Activated CD4-positive, alpha-beta memory T cell treated with anti-CD3 and anti-CD28 coated beads for 36 hours (primary cell): ENCODE data around the gene ADARB2. TPM values are rescaled to one million over a fixed set of nuclear protein-coding genes. Genes with fewer than 3 reads are reported as not detected.

Experiments used
- CTCF ChIA-PET: fragments of 350-600 bp; sonication (Branson Sonifier 250); formaldehyde crosslinking; loops from one replicate; lab custom pipeline; 2021; ENCODE audit warnings: antibody characterized with exemption, inconsistent platforms; lab: Charles Lee
- POLR2A ChIA-PET: fragments of 350-600 bp; sonication (Branson Sonifier 250); formaldehyde crosslinking; loops from one replicate; lab custom pipeline; 2021; ENCODE audit warnings: antibody characterized with exemption; lab: Charles Lee
- DNase-seq: peaks from one replicate; pipeline ENCODE4 v3.0.0-alpha.2; 2020
- H3K27ac Mint-ChIP-seq: one replicate; pipeline ENCODE4 v1.8.0; 2021; ENCODE audit warnings: mixed read lengths
- H3K27me3 Mint-ChIP-seq: one replicate; pipeline ENCODE4 v1.8.0; 2021; ENCODE audit warnings: mixed read lengths
- H3K36me3 Mint-ChIP-seq: one replicate; pipeline ENCODE4 v1.8.0; 2021; ENCODE audit warnings: mixed read lengths
- H3K4me1 Mint-ChIP-seq: one replicate; pipeline ENCODE4 v1.8.0; 2021; ENCODE audit warnings: low read depth, mixed read lengths
- H3K4me3 Mint-ChIP-seq: one replicate; pipeline ENCODE4 v1.8.0; 2021; ENCODE audit warnings: mild to moderate bottlenecking, mixed read lengths
- H3K9me3 Mint-ChIP-seq: one replicate; pipeline ENCODE4 v1.8.0; 2021; ENCODE audit warnings: mixed read lengths
- intact Hi-C: fragments of 100-400 bp; cut with micrococcal nuclease; formaldehyde crosslinking; loops from one replicate; pipeline ENCODE4 v1.15.1; 2023
- total RNA-seq, 2 experiments: library from RNA; stranded (reverse); gene quantifications; one replicate each; pipeline ENCODE4 v1.2.3, GENCODE V29; 2021

ADARB2 gene
- total RNA-seq, 2 experiments from 2014 or later: 2.2 TPM

- Mint-ChIP-seq H3K4me3 (no peak overlapping the region), H3K27ac (no peak overlapping the region), H3K27me3 (peaks cover 6% of the 10 kb centered on the region), H3K4me1 (no peaks in the 10 kb centered on the region), H3K9me3 (no peaks in the 10 kb centered on the region), H3K36me3 (no peaks in the 10 kb centered on the region)
- CTCF ChIA-PET: no interaction called here
- POLR2A ChIA-PET: no interaction called here
- intact Hi-C loops: no loop called here
- no peak for DNase-seq
Measured at GRCh38 chr10:1520909-1521565, 216.3 kb downstream of the ADARB2 start.

GRCh38 chr10:1519391-1519790 is 217.9 kb downstream of the ADARB2 start:
- ChIA-PET CTCF (no interaction called here), POLR2A (no interaction called here)
- DNase-seq: no peak
- intact Hi-C loops: no loop called here
- Mint-ChIP-seq H3K27ac (no peak overlapping the region), H3K9me3 (no peaks in the 10 kb centered on the region), H3K27me3 (peaks cover 1% of the 10 kb centered on the region), H3K4me3 (no peak overlapping the region), H3K4me1 (no peaks in the 10 kb centered on the region), H3K36me3 (no peaks in the 10 kb centered on the region)

- CTCF ChIA-PET: no interaction called here
- POLR2A ChIA-PET: no interaction called here
- Mint-ChIP-seq H3K36me3 (no peaks in the 10 kb centered on the region), H3K27ac (no peak overlapping the region), H3K4me3 (no peak overlapping the region), H3K9me3 (no peaks in the 10 kb centered on the region), H3K27me3 (peaks cover 2% of the 10 kb centered on the region), H3K4me1 (no peaks in the 10 kb centered on the region)
- intact Hi-C loops: no loop called here
- DNase-seq: no peak
Measured at GRCh38 chr10:1517684-1518083, 219.6 kb downstream of the ADARB2 start.

DNA sequence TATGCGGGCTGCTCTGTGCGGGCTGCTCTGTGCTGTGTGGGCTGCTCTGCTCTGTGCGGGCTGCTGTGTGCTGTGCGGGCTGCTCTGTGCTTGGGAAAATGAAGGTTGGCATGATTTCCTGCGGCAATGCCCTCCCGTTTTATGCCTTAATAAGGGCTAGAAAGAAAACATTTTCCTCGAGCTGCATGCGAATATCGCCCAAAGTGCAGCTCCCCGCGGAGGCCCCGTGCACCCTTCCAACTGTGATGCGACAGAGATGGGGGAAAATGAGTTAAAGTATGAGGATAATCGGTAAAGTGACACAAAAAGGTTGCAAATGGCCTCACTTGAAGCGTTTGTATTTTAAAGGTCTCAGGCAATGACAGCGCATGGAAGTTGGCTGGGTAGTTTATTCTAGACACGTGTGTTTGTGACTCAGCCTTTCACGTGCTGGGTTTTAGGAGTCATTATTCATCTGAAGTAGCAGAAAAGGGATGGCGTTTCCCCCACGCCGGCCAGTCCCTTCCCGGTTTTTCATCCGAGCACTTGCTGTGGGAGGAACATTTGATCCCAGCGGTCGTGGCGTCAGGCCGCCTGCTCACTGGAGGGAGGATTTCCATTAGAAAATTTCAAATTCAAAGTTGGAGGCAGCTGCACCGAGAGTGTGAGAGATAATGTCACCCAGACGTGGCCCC is 220.7 kb downstream of the ADARB2 start:
- POLR2A ChIA-PET: interaction anchor here (0.6 kb wide), 1 partner anchor 36 kb away, joined by 3 read pairs; no protein-coding TSS in a partner anchor
- H3K27me3 Mint-ChIP-seq: peaks cover 7% of the 10 kb centered on the region
- H3K4me3 Mint-ChIP-seq: no peak overlapping the region
- DNase-seq: no peak
- CTCF ChIA-PET: no interaction called here
- H3K4me1 Mint-ChIP-seq: no peaks in the 10 kb centered on the region
- H3K36me3 Mint-ChIP-seq: no peaks in the 10 kb centered on the region
- no peaks in the 10 kb centered on the region for H3K9me3 Mint-ChIP-seq
- no peak overlapping the region for H3K27ac Mint-ChIP-seq
- intact Hi-C loops: no loop called here

GRCh38 chr10:1515780-1516491 is 221.4 kb downstream of the ADARB2 start:
- no peak overlapping the region for H3K4me3 Mint-ChIP-seq
- DNase-seq: no peak
- H3K9me3 Mint-ChIP-seq: no peaks in the 10 kb centered on the region
- H3K27ac Mint-ChIP-seq: no peak overlapping the region
- H3K27me3 Mint-ChIP-seq: peaks cover 9% of the 10 kb centered on the region
- intact Hi-C loops: no loop called here
- H3K4me1 Mint-ChIP-seq: no peaks in the 10 kb centered on the region
- H3K36me3 Mint-ChIP-seq: no peaks in the 10 kb centered on the region
- CTCF ChIA-PET: no interaction called here
- POLR2A ChIA-PET: interaction anchor here (0.6 kb wide), 1 partner anchor 37 kb away, joined by 3 read pairs; no protein-coding TSS in a partner anchor

GRCh38 chr10:1515121-1515779 is 222.1 kb downstream of the ADARB2 start:
- Mint-ChIP-seq H3K27ac (no peak overlapping the region), H3K4me3 (no peak overlapping the region), H3K9me3 (no peaks in the 10 kb centered on the region), H3K36me3 (no peaks in the 10 kb centered on the region), H3K4me1 (no peaks in the 10 kb centered on the region), H3K27me3 (peaks cover 9% of the 10 kb centered on the region)
- CTCF ChIA-PET: no interaction called here
- intact Hi-C loops: no loop called here
- POLR2A ChIA-PET: no interaction called here
- no peak for DNase-seq

DNA sequence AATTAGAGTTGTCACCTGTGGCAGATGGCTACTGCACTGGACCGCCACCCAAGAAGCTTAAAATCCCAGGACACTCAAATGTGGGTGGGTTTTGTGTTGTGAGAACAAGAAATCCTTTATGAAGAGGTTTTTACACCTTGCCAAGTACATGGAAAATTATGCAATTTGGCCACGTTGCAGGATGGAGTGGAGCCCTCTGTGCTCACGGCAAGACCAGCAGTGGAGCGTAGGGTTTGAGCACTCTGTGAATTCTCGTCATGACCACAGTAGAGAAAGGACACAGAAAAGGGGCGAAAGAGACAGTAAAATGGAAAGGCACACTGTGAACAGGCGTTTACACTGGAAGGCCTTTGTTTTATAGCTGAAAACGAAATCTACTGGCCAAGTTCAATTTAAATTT is 222.6 kb downstream of the ADARB2 start:
- CTCF ChIA-PET: no interaction called here

DNA sequence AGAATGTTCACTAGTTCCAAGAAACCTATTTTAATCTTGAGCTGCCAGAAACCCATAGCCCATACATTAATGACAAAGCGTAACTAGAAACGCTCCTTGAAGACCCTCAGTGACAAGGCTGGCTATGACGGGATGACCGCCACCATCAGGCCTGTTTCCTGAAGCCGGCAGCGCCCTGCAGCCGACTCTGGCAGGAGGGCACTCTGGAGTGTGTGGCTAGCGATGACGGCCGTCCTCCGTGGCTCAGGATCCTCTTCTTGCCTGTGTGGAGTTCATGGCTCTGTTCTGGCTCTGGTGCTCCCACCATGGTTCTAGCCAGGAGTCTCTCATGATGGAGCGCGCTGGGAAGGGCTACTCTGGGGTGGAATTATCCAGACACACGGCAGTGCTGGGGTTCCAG is 224.1 kb downstream of the ADARB2 start:
- H3K27ac Mint-ChIP-seq: no peak overlapping the region
- no peaks in the 10 kb centered on the region for H3K4me1 Mint-ChIP-seq
- no peak overlapping the region for H3K4me3 Mint-ChIP-seq
- no peak for DNase-seq
- no peaks in the 10 kb centered on the region for H3K36me3 Mint-ChIP-seq
- no peaks in the 10 kb centered on the region for H3K9me3 Mint-ChIP-seq
- ChIA-PET CTCF (no interaction called here), POLR2A (no interaction called here)
- intact Hi-C loops: no loop called here
- H3K27me3 Mint-ChIP-seq: peaks cover 9% of the 10 kb centered on the region

More for the DNA sequence above, 222.6 kb downstream of the ADARB2 start:
- no peaks in the 10 kb centered on the region for H3K9me3 Mint-ChIP-seq
- no peaks in the 10 kb centered on the region for H3K4me1 Mint-ChIP-seq
- no peaks in the 10 kb centered on the region for H3K36me3 Mint-ChIP-seq
- no peak overlapping the region for H3K4me3 Mint-ChIP-seq
- intact Hi-C loops: no loop called here
- POLR2A ChIA-PET: no interaction called here
- peaks cover 9% of the 10 kb centered on the region for H3K27me3 Mint-ChIP-seq
- no peak for DNase-seq
- no peak overlapping the region for H3K27ac Mint-ChIP-seq

GRCh38 chr10:1509011-1509530 is 228.3 kb downstream of the ADARB2 start:
- Mint-ChIP-seq H3K9me3 (no peaks in the 10 kb centered on the region), H3K27me3 (peaks cover 6% of the 10 kb centered on the region), H3K4me1 (no peaks in the 10 kb centered on the region), H3K27ac (no peak overlapping the region), H3K4me3 (no peak overlapping the region), H3K36me3 (no peaks in the 10 kb centered on the region)
- ChIA-PET POLR2A (no interaction called here), CTCF (no interaction called here)
- intact Hi-C loops: no loop called here
- DNase-seq: no peak

DNA sequence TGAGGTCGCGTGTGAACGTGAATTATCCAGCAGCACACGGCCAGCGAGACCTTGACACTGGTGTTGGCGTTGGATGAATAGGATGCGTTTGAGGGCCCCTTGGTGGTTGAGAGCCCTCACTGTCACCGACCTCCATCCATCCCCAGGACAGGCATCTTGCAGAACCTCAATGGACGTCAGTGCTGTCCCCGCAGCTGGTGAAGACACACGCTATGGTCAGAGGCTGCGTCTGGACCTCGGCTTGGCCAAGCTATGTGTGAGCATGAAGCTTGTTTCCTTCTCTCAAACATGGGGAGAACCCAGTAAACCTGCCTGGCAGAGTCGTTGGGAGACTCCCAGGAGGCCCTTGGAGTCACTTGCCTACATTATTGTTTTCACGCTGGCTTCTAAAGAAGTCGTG is 229.2 kb downstream of the ADARB2 start:
- peaks cover 7% of the 10 kb centered on the region for H3K27me3 Mint-ChIP-seq
- intact Hi-C loops: no loop called here
- no peak overlapping the region for H3K27ac Mint-ChIP-seq
- no peak overlapping the region for H3K4me3 Mint-ChIP-seq
- POLR2A ChIA-PET: no interaction called here
- no peak for DNase-seq
- no peaks in the 10 kb centered on the region for H3K4me1 Mint-ChIP-seq
- H3K9me3 Mint-ChIP-seq: no peaks in the 10 kb centered on the region
- CTCF ChIA-PET: no interaction called here
- no peaks in the 10 kb centered on the region for H3K36me3 Mint-ChIP-seq

- ChIA-PET CTCF (no interaction called here), POLR2A (no interaction called here)
- intact Hi-C loops: no loop called here
- peaks cover 7% of the 10 kb centered on the region for H3K27me3 Mint-ChIP-seq
- no peaks in the 10 kb centered on the region for H3K36me3 Mint-ChIP-seq
- no peak overlapping the region for H3K4me3 Mint-ChIP-seq
- H3K27ac Mint-ChIP-seq: no peak overlapping the region
- H3K4me1 Mint-ChIP-seq: no peaks in the 10 kb centered on the region
- H3K9me3 Mint-ChIP-seq: no peaks in the 10 kb centered on the region
- DNase-seq: no peak
Measured at GRCh38 chr10:1507436-1507835, 229.9 kb downstream of the ADARB2 start.

DNA sequence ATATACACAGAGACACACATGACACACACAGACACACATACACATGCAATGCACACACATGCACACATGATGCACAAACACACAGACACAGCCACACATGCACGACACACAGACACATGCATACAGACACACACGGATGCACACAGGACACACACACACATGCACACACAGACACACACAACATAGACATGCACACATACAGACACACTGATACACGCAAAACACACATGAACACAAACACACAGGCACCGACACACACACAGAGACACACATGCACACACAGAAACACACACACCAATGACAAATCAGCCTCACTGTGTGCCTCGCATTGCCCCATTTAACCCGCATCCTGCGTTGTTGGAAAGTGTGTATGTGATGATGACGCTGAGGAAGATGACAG is 232.4 kb downstream of the ADARB2 start:
- CTCF ChIA-PET: no interaction called here
- no peaks in the 10 kb centered on the region for H3K36me3 Mint-ChIP-seq
- intact Hi-C loops: no loop called here
- H3K4me1 Mint-ChIP-seq: no peaks in the 10 kb centered on the region
- POLR2A ChIA-PET: no interaction called here
- no peaks in the 10 kb centered on the region for H3K9me3 Mint-ChIP-seq
- H3K27ac Mint-ChIP-seq: no peak overlapping the region
- H3K27me3 Mint-ChIP-seq: peaks cover 1% of the 10 kb centered on the region
- no peak for DNase-seq
- no peak overlapping the region for H3K4me3 Mint-ChIP-seq
